Suprapubic skin (tissue), 4 donors: ENCODE measurements around the gene ITSN1.

ENCODE experiments used
- CTCF ChIP-seq, 2 donors: fragments of 200-600 bp in 1 of 2; fragments of 450-650 bp in 1 of 2; sonication (generic) in 1 of 2; IDR thresholded peaks; one replicate each; pipeline ENCODE4 v1.5.1; 2016 to 2019; ENCODE audit warnings: antibody characterized with exemption in 2 of 2, mild to moderate bottlenecking in 1 of 2, moderate library complexity in 1 of 2
- EP300 ChIP-seq: sonication (generic); formaldehyde crosslinking; IDR thresholded peaks from one replicate; pipeline ENCODE4 v1.6.1; 2017; ENCODE audit warnings: antibody characterized with exemption
- POLR2A ChIP-seq, 2 donors: fragments of 450-650 bp; IDR thresholded peaks; one replicate each; pipeline ENCODE4 v1.6.1; 2017; ENCODE audit warnings: antibody characterized with exemption in 2 of 2, mild to moderate bottlenecking in 2 of 2, moderate library complexity in 2 of 2
- POLR2AphosphoS5 ChIP-seq, 3 donors: sonication (generic); formaldehyde crosslinking; IDR thresholded peaks; one replicate each; pipeline ENCODE4 v1.6.1; 2017; ENCODE audit warnings: antibody characterized with exemption in 3 of 3

DNA sequence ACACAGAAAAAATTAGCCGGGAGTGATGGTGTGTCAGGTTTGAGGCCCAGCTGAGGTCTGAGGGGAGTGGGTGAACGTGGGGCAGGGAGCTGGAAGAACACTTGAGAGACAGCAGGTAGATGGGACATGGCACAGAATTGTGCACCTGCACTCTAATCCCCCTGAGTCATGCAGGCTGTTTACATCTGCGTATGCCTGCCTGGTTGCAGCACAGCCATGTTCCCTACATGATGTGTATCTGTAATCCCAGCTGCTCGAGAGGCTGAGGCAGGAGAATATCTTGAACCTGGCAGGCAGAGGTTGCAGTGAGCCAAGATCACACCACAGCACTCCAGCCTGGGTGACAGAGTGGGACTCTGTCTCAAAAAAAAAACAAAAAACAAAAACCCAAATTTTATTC, 228.5 kb downstream of the ITSN1 start:
- TF ChIP-seq CTCF (IDR thresholded peaks at IDR 0.05) (no peak), POLR2A (IDR thresholded peaks at IDR 0.05) (no peak), EP300 (no peak), POLR2AphosphoS5 (IDR thresholded peaks at IDR 0.05) (no peak)
